ENCODE measurements around the gene TBX10. TPM values are rescaled to one million over a fixed set of nuclear protein-coding genes. Genes with fewer than 3 reads are reported as not detected.

Gene TBX10
- total RNA-seq, 1 experiment from 2014 or later = not detected

GRCh38 chr11:67583247-67584204, 56.0 kb downstream of the TBX10 start, which contains the start of gene GSTP1 (continued):
- 0 out of 2 replicates have a peak, but pooled peaks have one; percentile 35 for TF ChIP-seq SP1 (IDR thresholded peaks at IDR 0.05; ENCODE audit: low read depth)
- peak; percentile 32; the same call in 1 of the 2 replicates for TF ChIP-seq RAD21 (IDR thresholded peaks at IDR 0.05; ENCODE audit: low read depth)
- TF ChIP-seq CEBPB (IDR thresholded peaks at IDR 0.05; ENCODE audit: low read depth) = no peak
- no peak for TF ChIP-seq ATF3 (IDR thresholded peaks at IDR 0.05)
- TF ChIP-seq ZFX (IDR thresholded peaks at IDR 0.05) = peak; percentile 99
- peak; percentile 97 for TF ChIP-seq POLR2A (IDR thresholded peaks at IDR 0.05; ENCODE audit: borderline replicate concordance, extremely low read depth, insufficient read depth, insufficient read length)

- H4K20me1 ChIP-seq (ENCODE audit: insufficient read depth) = peaks cover 2% of the 10 kb centered on the region; the same call in 1 of the 2 replicates
- no peak for ATAC-seq
- no peaks in the 10 kb centered on the region for H3K9me3 ChIP-seq (ENCODE audit: control insufficient read depth in 1 of 2, insufficient read depth in 1 of 2, low read depth in 1 of 2, low read length in 2 of 2)
- ChIA-PET CTCF (interaction anchor here (1.0 to 3.2 kb wide), 2 partner anchors 9 to 235 kb away, joined by 3 to 24 read pairs; no protein-coding TSS in a partner anchor), RAD21 (ENCODE audit: low non-redundant PET in 1 of 2, low total read pairs in 2 of 2, uncharacterized antibody in 2 of 2, unreplicated experiment in 2 of 2) (no interaction called here), POLR2A (interaction anchor here (0.8 to 0.9 kb wide), 3 partner anchors 10 to 48 kb away, joined by 3 read pairs; partner anchors contain the start of gene NUDT8)
- H3K4me2 ChIP-seq (ENCODE audit: low read length) = peak overlapping the region; percentile 98
- peaks cover 41 to 53% of the 10 kb centered on the region in 2 experiments for H3K4me1 ChIP-seq (ENCODE audit: control insufficient read depth in 1 of 2, insufficient read depth in 2 of 2, low read length in 2 of 2)
- intact Hi-C loops (cut with micrococcal nuclease) = no loop called here
- H3K4me3 ChIP-seq (replicated peaks in 1 of 2; ENCODE audit: low read depth in 1 of 2, low read length in 2 of 2) = peak overlapping the region in 1 of 2 experiments; percentile 90; a peak in 2 of 4 replicates
- no TSS peak for BruUV-seq (replicated peaks)
- no peak overlapping the region for H2AFZ ChIP-seq (ENCODE audit: low read depth, low read length, poor library complexity, severe bottlenecking)
- no peak for DNase-seq (ENCODE audit: low read depth, low spot score)
- H3K9ac ChIP-seq (ENCODE audit: low read length) = peak overlapping the region; percentile 19; the same call in 1 of the 2 replicates
- no peaks in the 10 kb centered on the region for H3K27me3 ChIP-seq (ENCODE audit: insufficient read depth, low read length)
- no peak for TF ChIP-seq ZNF274 (IDR thresholded peaks at IDR 0.05; ENCODE audit: low read depth, low read length)
- no peak for TF ChIP-seq MAX (IDR thresholded peaks at IDR 0.05)
- TF ChIP-seq CBX3 (IDR thresholded peaks at IDR 0.05; ENCODE audit: low read depth) = no peak
- TF ChIP-seq RAD21 (IDR thresholded peaks at IDR 0.05; ENCODE audit: low read depth) = no peak
- TF ChIP-seq CTCF (IDR thresholded peaks at IDR 0.05 in 2 of 3, conservative IDR thresholded peaks at IDR 0.05 in 1 of 3; ENCODE audit: borderline replicate concordance in 1 of 3, insufficient read depth in 1 of 3, low read depth in 2 of 3, low read length in 2 of 3) = no peak
- no peak for TF ChIP-seq EGR1 (IDR thresholded peaks at IDR 0.05; ENCODE audit: low read depth)
- no peak for TF ChIP-seq FOSL1 (IDR thresholded peaks at IDR 0.05; ENCODE audit: low read depth)
- no peak for TF ChIP-seq ZFX (IDR thresholded peaks at IDR 0.05)
- no peak for TF ChIP-seq POLR2AphosphoS5 (IDR thresholded peaks at IDR 0.05; ENCODE audit: low read depth, low read length)
- no peak for TF ChIP-seq ATF3 (IDR thresholded peaks at IDR 0.05)
- no peak for TF ChIP-seq REST (IDR thresholded peaks at IDR 0.05; ENCODE audit: low read depth)
- H3K79me2 ChIP-seq (ENCODE audit: insufficient read depth, low read length) = peaks cover 33% of the 10 kb centered on the region
- peaks cover 6 to 19% of the 10 kb centered on the region in 2 experiments; a peak in 2 of 4 replicates for H3K36me3 ChIP-seq (ENCODE audit: control insufficient read depth in 1 of 2, insufficient read depth in 2 of 2, low read length in 2 of 2)
- no peaks in the 10 kb centered on the region for H3K9me2 ChIP-seq (ENCODE audit: insufficient read depth)
- H3K27ac ChIP-seq (ENCODE audit: low read depth, low read length) = no peak overlapping the region
Measured at GRCh38 chr11:67582011-67582410, 57.6 kb downstream of the TBX10 start.

Data from HCT116 (cell line).